Measurements from ENCODE around the gene PPP1R9B.

Gene PPP1R9B

GRCh38 chr17:50141026-50141744, 9.3 kb downstream of the PPP1R9B start:
- no peak for DNase-seq

- DNase-seq: peak; percentile 81 to 83
Measured at GRCh38 chr17:50139950-50140885, 10.3 kb downstream of the PPP1R9B start.

- DNase-seq: no peak
Measured at GRCh38 chr17:50139185-50139783, 11.2 kb downstream of the PPP1R9B start.

GRCh38 chr17:50137042-50137441, 13.4 kb downstream of the PPP1R9B start:
- no peak for DNase-seq

GRCh38 chr17:50136096-50136687, 14.3 kb downstream of the PPP1R9B start:
- DNase-seq: no peak

GRCh38 chr17:50135316-50136095, 15.0 kb downstream of the PPP1R9B start:
- DNase-seq: no peak

- no peak for DNase-seq
Measured at GRCh38 chr17:50134206-50135110, 16.0 kb downstream of the PPP1R9B start.

- DNase-seq: no peak
Measured at GRCh38 chr17:50133769-50134099, 16.7 kb downstream of the PPP1R9B start.

- no peak for DNase-seq
Measured at GRCh38 chr17:50133028-50133768, 17.3 kb downstream of the PPP1R9B start.

GRCh38 chr17:50132104-50132794, 18.2 kb downstream of the PPP1R9B start:
- DNase-seq: no peak

- no peak for DNase-seq
Measured at GRCh38 chr17:50130559-50131305, 19.7 kb downstream of the PPP1R9B start.

- DNase-seq: peak; percentile 55 to 65
Measured at GRCh38 chr17:50129728-50130558, 20.5 kb downstream of the PPP1R9B start, which contains the start of gene SAMD14. Gene SAMD14, minus strand, starts transcription at chr17:50130160. Its CDS starts 5,201 bp downstream, at chr17:50124959.

GRCh38 chr17:50129353-50129727, 21.1 kb downstream of the PPP1R9B start:
- no peak for DNase-seq

GRCh38 chr17:50128441-50129352, 21.8 kb downstream of the PPP1R9B start:
- DNase-seq: no peak

- DNase-seq: no peak
Measured at GRCh38 chr17:50127697-50128361, 22.6 kb downstream of the PPP1R9B start.

- DNase-seq: no peak
Measured at GRCh38 chr17:50125420-50125997, 25.0 kb downstream of the PPP1R9B start.
